Measurements from ENCODE around the gene MIPOL1.

MIPOL1 gene

GRCh38 chr14:37588667-37588955, 390.9 kb downstream of the MIPOL1 start:
- TF ChIP-seq CTCF (IDR thresholded peaks at IDR 0.05; ENCODE audit: insufficient read depth, low read length, poor library complexity, severe bottlenecking), result no peak
- Histone ChIP-seq H3K36me3 (ENCODE audit: control insufficient read depth, insufficient read depth, low read length) (no peaks in the 10 kb centered on the region), H3K27me3 (replicated peaks; ENCODE audit: control insufficient read depth, insufficient read depth, low read length) (no peaks in the 10 kb centered on the region), H3K4me3 (replicated peaks; ENCODE audit: low read depth, low read length) (no peak overlapping the region)
- no peak for DNase-seq (ENCODE audit: extremely low read depth, insufficient read length)

GRCh38 chr14:37588956-37589714, 391.4 kb downstream of the MIPOL1 start:
- no peaks in the 10 kb centered on the region for H3K36me3 ChIP-seq (ENCODE audit: control insufficient read depth, insufficient read depth, low read length)
- H3K27me3 ChIP-seq (replicated peaks; ENCODE audit: control insufficient read depth, insufficient read depth, low read length), result no peaks in the 10 kb centered on the region
- H3K4me3 ChIP-seq (replicated peaks; ENCODE audit: low read depth, low read length), result no peak overlapping the region
- TF ChIP-seq CTCF (IDR thresholded peaks at IDR 0.05; ENCODE audit: insufficient read depth, low read length, poor library complexity, severe bottlenecking), result no peak
- DNase-seq (ENCODE audit: extremely low read depth, insufficient read length), result no peak

GRCh38 chr14:37589715-37590427, 392.1 kb downstream of the MIPOL1 start:
- no peak for DNase-seq (ENCODE audit: extremely low read depth, insufficient read length)
- Histone ChIP-seq H3K36me3 (ENCODE audit: control insufficient read depth, insufficient read depth, low read length) (no peaks in the 10 kb centered on the region), H3K27me3 (replicated peaks; ENCODE audit: control insufficient read depth, insufficient read depth, low read length) (no peaks in the 10 kb centered on the region), H3K4me3 (replicated peaks; ENCODE audit: low read depth, low read length) (no peak overlapping the region)
- TF ChIP-seq CTCF (IDR thresholded peaks at IDR 0.05; ENCODE audit: insufficient read depth, low read length, poor library complexity, severe bottlenecking), result no peak

- Histone ChIP-seq H3K4me3 (replicated peaks; ENCODE audit: low read depth, low read length) (no peak overlapping the region), H3K27me3 (replicated peaks; ENCODE audit: control insufficient read depth, insufficient read depth, low read length) (no peaks in the 10 kb centered on the region), H3K36me3 (ENCODE audit: control insufficient read depth, insufficient read depth, low read length) (no peaks in the 10 kb centered on the region)
- no peak for TF ChIP-seq CTCF (IDR thresholded peaks at IDR 0.05; ENCODE audit: insufficient read depth, low read length, poor library complexity, severe bottlenecking)
- DNase-seq (ENCODE audit: extremely low read depth, insufficient read length), result no peak
Measured at GRCh38 chr14:37590428-37591139, 392.8 kb downstream of the MIPOL1 start.

GRCh38 chr14:37591311-37591940, 393.7 kb downstream of the MIPOL1 start:
- H3K4me3 ChIP-seq (replicated peaks; ENCODE audit: low read depth, low read length), result no peak overlapping the region
- no peaks in the 10 kb centered on the region for H3K36me3 ChIP-seq (ENCODE audit: control insufficient read depth, insufficient read depth, low read length)
- DNase-seq (ENCODE audit: extremely low read depth, insufficient read length), result no peak
- no peak for TF ChIP-seq CTCF (IDR thresholded peaks at IDR 0.05; ENCODE audit: insufficient read depth, low read length, poor library complexity, severe bottlenecking)
- H3K27me3 ChIP-seq (replicated peaks; ENCODE audit: control insufficient read depth, insufficient read depth, low read length), result no peaks in the 10 kb centered on the region
